NB4 (cell line): Measurements from ENCODE around the gene SEMA6B.
A peak's percentile ranks its signal among the peaks of the same experiment; 100 is the strongest.
"Not testable (repeated sequence)": the region's sequence is repeated elsewhere in the genome, so short reads cannot be mapped to it uniquely, and the experiment has no call there.

ENCODE experiments used
- DNase-seq: peaks from one replicate; pipeline ENCODE4 v3.0.0; 2010; ENCODE audit warnings: low read depth
- H3K4me3 ChIP-seq: one replicate; pipeline ENCODE4 v1.5.1; 2011; ENCODE audit warnings: mild to moderate bottlenecking, low read depth, low read length, moderate library complexity
- MYC ChIP-seq: IDR thresholded peaks from 2 replicates; pipeline ENCODE4 v1.6.1; 2011; ENCODE audit warnings: low read depth, low read length
- POLR2A ChIP-seq: IDR thresholded peaks from 2 replicates; pipeline ENCODE4 v1.6.1; 2011; ENCODE audit warnings: mild to moderate bottlenecking; ENCODE audit not compliant: insufficient read length; ENCODE audit errors: extremely low read depth
- TF ChIP-seq, protein P1 (sequence below): IDR thresholded peaks from one replicate; pipeline ENCODE4 v1.5.1; 2012; ENCODE audit warnings: low read depth, low read length
- TF ChIP-seq, protein P2 (sequence below): IDR thresholded peaks from 2 replicates; pipeline ENCODE4 v1.6.1; 2011; ENCODE audit warnings: low read depth, low read length

The SEMA6B gene

DNA sequence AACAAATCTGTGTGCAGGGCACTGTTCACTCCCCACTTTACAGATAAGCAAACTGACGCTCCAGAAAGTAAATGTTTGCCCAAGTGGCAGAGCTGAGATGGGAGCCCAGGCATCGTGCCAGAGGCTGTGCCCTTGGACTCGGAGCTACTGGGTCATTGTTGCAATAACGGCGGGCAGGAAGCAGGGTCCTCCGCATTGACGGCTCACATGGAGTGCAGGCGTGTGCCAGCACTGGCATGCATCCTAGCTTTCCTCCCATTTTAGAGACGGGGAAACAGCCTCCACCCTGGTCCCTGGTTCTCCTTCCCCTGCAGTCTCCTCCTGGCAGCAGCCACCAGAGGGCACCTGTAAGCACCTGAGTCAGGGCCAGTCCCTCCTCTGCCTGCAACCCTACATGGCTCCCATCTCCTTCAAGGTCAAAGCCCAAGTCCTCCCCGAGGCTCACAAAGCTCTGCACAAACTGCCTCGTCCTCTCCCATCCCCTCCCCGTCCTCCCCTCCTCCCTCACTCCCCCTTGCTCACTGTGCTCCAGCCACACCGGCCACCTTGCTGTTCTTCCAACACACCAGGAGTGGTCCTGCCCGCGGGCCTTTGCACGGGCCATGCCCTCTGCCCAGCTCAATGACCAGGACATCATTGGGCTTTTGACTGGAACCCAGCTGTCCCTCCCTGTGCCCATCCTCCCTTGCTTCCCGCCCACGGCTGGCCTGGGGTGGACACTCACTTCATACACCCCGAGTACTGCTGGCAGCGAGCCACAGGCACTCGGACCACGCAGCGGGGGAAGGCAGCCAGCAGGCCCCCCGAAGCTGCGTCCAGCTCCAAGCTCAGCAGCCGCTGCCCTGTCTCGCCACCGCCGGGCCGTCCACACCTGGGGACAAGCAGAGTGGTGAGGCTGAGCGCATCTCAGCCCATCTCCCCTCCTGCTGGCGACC, 11.9 kb downstream of the SEMA6B start:
- DNase-seq, result peak; percentile 44
- H3K4me3 ChIP-seq, result no peak overlapping the region
- TF ChIP-seq, protein P1, sequence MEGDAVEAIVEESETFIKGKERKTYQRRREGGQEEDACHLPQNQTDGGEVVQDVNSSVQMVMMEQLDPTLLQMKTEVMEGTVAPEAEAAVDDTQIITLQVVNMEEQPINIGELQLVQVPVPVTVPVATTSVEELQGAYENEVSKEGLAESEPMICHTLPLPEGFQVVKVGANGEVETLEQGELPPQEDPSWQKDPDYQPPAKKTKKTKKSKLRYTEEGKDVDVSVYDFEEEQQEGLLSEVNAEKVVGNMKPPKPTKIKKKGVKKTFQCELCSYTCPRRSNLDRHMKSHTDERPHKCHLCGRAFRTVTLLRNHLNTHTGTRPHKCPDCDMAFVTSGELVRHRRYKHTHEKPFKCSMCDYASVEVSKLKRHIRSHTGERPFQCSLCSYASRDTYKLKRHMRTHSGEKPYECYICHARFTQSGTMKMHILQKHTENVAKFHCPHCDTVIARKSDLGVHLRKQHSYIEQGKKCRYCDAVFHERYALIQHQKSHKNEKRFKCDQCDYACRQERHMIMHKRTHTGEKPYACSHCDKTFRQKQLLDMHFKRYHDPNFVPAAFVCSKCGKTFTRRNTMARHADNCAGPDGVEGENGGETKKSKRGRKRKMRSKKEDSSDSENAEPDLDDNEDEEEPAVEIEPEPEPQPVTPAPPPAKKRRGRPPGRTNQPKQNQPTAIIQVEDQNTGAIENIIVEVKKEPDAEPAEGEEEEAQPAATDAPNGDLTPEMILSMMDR, result peak; percentile 46
- no peak for TF ChIP-seq MYC

DNA sequence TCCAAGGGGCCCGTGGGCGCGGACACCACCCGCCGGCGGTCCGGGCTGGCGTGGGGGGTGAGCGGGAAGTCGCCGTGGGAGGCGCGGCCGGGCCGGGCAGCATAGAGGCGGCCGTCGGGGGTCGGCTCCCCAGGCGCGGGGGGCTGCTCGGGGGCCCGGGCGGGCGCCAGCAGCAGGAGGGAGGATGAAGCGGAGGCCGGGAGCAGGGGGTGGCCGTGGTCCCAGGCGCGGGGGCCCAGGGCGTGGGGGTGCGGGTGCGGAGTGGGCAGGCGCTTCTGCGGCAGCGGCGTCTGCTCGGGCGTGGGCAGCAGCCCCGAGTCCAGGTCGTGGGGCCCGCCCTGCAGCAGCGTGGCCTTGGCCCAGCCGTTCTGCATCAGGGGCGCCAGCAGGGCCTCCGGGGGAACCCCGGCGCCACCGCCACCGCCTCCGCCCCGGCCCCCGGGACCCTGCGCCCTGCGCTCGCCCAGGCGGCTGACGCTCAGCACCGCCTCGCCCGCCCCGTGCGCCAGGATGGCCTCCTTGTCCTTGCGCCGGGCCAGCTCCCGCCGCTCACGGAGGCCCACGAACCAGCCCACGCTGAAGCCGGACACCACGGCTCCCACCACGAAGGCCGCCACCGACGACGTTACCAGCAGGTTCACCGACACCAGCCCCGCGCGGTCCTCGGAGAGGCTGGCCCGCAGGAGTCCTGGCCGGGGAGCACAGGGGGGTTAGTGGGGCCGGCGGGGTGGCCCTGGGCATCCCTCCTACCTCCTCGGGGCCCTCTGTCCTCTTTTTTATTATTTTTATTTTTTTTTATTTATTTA, 15.4 kb downstream of the SEMA6B start:
- TF ChIP-seq, protein P1, result no peak
- TF ChIP-seq POLR2A (no peak), MYC (no peak)
- TF ChIP-seq, protein P2, sequence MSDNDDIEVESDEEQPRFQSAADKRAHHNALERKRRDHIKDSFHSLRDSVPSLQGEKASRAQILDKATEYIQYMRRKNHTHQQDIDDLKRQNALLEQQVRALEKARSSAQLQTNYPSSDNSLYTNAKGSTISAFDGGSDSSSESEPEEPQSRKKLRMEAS, result no peak
- H3K4me3 ChIP-seq, result no peak overlapping the region
- peak; percentile 33 for DNase-seq

DNA sequence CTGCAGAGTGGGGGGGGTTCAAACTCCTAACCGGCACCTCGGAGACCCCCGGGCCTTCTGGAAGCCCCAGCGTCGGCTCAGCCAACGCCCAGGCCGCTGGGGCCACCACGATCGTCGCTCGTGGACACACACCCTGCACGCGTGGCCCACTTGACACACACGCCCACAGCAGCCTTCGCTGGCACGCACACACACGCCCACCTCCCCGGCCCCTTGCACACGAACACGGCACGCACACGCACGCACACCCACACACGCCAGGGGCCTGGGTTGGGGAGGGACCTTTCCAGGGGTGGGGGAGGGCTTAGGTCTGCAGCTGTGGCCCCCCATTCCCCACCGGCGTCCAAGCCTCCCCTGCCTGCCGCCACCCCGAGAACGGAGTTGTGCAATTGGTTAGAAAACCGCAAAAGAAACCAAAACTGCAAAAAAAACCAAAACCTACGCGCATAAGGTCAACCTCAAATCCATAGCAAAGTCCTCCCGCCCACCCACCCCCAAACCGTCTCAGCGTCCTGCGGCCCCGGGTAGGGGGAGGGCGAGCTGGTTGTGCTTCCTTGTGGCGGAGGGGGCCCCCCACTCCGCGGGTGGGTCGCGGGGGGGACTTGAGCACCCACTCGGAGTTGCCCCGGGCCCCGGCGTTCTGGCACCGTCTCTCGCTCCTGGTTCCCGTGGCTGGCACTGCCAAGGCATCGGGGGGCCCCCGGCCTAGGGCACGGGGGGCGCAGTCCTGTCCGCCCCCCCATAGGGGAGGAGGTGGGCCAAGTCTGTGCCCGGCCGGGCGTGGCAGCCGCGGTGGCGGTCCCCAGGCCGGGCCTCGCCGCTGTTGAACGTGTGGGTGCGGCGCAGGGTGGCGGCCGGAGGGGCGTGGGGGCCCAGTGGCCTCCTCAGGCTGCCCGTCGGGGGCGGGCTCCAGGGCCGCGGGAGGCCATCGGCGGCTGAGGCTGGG, 16.3 kb downstream of the SEMA6B start:
- H3K4me3 ChIP-seq, result no peak overlapping the region
- DNase-seq, result peak; percentile 87
- TF ChIP-seq MYC, result 0 out of 2 replicates have a peak, but pooled peaks have one; percentile 16
- TF ChIP-seq, protein P2, result no peak; the same call in 1 of the 2 replicates
- TF ChIP-seq, protein P1, result no peak
- no peak for TF ChIP-seq POLR2A

DNA sequence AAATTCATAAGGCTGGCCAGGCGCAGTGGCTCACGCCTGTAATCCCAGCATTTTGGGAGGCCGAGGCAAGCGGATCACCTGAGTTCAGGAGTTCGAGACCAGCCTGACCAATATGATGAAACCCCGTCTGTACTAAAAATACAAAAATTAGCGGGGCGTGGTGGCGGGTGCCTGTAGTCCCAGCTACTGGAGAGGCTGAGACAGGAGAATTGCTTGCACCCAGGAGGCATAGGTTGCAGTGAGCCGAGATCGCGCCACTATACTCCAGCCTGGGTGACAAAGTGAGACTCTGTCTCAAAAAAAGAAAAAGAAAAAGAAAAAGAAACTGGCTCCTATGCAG, 17.7 kb downstream of the SEMA6B start:
- not testable (repeated sequence) for DNase-seq, H3K4me3 ChIP-seq

DNA sequence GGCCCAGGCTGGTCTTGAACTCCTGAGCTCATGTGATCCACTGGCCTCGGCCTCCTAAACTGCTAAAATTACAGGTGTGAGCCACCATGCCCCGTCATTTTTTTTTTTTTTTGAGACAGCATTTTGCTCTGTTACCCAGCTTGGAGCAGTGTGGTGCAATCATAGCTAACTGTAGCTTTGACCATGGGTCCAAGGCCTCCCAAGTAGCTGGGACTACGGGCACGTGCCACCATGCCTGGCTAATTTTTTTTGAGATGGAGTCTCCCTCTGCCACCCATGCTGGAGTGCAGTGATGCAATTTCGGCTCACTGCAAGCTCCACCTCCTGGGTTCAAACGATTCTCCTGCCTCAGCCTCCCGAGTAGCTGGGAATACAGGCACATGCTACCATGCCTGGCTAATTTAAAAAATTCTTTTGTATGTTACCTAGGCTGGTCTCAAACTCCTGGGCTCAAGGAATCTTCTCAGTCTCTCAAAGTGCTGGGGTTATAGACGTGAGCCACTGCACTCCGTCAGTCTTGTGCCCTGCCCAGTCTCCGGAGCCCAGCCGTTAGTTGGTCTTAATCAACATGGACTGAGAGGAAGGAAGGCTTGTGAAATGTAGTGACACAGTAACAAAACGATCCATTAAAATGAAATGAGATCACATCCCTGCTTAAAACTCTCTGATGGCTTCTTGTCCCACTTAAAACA, 18.2 kb downstream of the SEMA6B start:
- H3K4me3 ChIP-seq, result no peak overlapping the region
- TF ChIP-seq MYC (no peak), POLR2A (no peak)
- TF ChIP-seq, protein P2, result no peak
- TF ChIP-seq, protein P1, result no peak
- DNase-seq, result peak; percentile 78
